NCI-H524 (cell line): ENCODE data around the gene FANCD2OS.
"Not testable (repeated sequence)": the region's sequence is repeated elsewhere in the genome, so short reads cannot be mapped to it uniquely, and the experiment has no call there.

Experiments
- DNase-seq, 2 experiments: peaks; one replicate each; lab custom pipeline; 2025; lab: John Stamatoyannopoulos, UW

The FANCD2OS gene

GRCh38 chr3:10108091-10108490 lies at the start of gene FANCD2OS:
Gene FANCD2OS (minus strand): TSS chr3:10108255. CDS start chr3:10104774, 3,481 bp downstream.
- no peak for DNase-seq

- DNase-seq = no peak
These were observed 49.0 kb upstream of the FANCD2OS start for GRCh38 chr3:10157031-10157430.

- DNase-seq = no peak
These were observed 47.6 kb upstream of the FANCD2OS start for GRCh38 chr3:10155658-10156057.

GRCh38 chr3:10155123-10155472 lies 47.0 kb upstream of the FANCD2OS start:
- peak in 1 of 2 experiments; percentile 8 for DNase-seq

- DNase-seq = no peak
These were observed 46.5 kb upstream of the FANCD2OS start for GRCh38 chr3:10154335-10155122.

- no peak for DNase-seq
These were observed 42.9 kb upstream of the FANCD2OS start for GRCh38 chr3:10150987-10151386.

- no peak for DNase-seq
These were observed 41.2 kb upstream of the FANCD2OS start for GRCh38 chr3:10149226-10149625.

GRCh38 chr3:10145685-10146084 lies 37.6 kb upstream of the FANCD2OS start:
- DNase-seq = no peak

GRCh38 chr3:10142707-10143560 lies 34.9 kb upstream of the FANCD2OS start:
- no peak for DNase-seq

GRCh38 chr3:10140996-10141546 lies 33.0 kb upstream of the FANCD2OS start:
- no peak for DNase-seq

- no peak for DNase-seq
These were observed 29.1 kb upstream of the FANCD2OS start for GRCh38 chr3:10137178-10137577.

GRCh38 chr3:10136426-10137005 lies 28.5 kb upstream of the FANCD2OS start:
- DNase-seq = no peak

GRCh38 chr3:10135872-10136271 lies 27.8 kb upstream of the FANCD2OS start:
- not testable (repeated sequence) for DNase-seq

GRCh38 chr3:10122724-10123123 lies 14.7 kb upstream of the FANCD2OS start:
- no peak for DNase-seq

GRCh38 chr3:10121064-10121463 lies 13.0 kb upstream of the FANCD2OS start:
- DNase-seq = no peak

- DNase-seq = no peak
These were observed 11.3 kb upstream of the FANCD2OS start for GRCh38 chr3:10119376-10119775.

GRCh38 chr3:10116928-10117327 lies 8.9 kb upstream of the FANCD2OS start:
- no peak for DNase-seq

- DNase-seq = no peak
These were observed 8.0 kb upstream of the FANCD2OS start for GRCh38 chr3:10116138-10116460.

- DNase-seq = peak; percentile 90 to 94
These were observed 7.5 kb upstream of the FANCD2OS start, which contains the start of gene BRK1 for GRCh38 chr3:10115326-10116137. Gene BRK1 (plus strand): TSS chr3:10115675. CDS start chr3:10115702, 27 bp downstream.

GRCh38 chr3:10106919-10107318 lies 1.1 kb downstream of the FANCD2OS start:
- no peak for DNase-seq

GRCh38 chr3:10099041-10099440 lies 9.0 kb downstream of the FANCD2OS start:
- DNase-seq = no peak

GRCh38 chr3:10093678-10094077 lies 14.4 kb downstream of the FANCD2OS start:
- no peak for DNase-seq
